ENCODE results near the gene SIRPB2. TPM values are rescaled to one million over a fixed set of nuclear protein-coding genes. Genes with fewer than 3 reads are reported as not detected.

SIRPB2 gene
- total and polyA plus RNA-seq, 12 donors: 0.23 to 7.3 (median 1.2) TPM

DNA sequence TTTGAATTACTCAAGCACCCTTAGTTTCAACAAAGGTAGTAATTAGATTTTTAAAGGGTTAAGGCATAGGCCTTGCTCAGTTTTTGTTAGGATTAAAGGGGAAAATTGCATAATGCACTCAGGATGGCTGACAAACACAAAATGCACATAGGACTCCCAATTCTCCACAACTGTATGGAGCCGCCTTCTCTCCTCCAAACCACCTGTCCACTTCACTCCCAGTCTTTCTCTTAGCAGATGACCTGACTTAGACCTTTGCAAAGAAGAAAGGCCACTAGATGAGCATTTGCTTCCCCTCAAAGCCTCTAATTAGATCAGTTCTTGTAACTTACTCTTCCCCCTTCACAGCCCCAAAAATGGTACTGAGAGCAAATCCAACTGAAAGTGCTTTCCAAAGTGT lies 44.7 kb downstream of the SIRPB2 start:
- Histone ChIP-seq H3K4me3 (no peak overlapping the region), H3K4me1 (peaks cover 0 to 12% (median 0%) of the 10 kb centered on the region in 9 donors)
- WGBS, 2 donors: 98 to 100% methylated on average over 1 of the region's 1 CpG

DNA sequence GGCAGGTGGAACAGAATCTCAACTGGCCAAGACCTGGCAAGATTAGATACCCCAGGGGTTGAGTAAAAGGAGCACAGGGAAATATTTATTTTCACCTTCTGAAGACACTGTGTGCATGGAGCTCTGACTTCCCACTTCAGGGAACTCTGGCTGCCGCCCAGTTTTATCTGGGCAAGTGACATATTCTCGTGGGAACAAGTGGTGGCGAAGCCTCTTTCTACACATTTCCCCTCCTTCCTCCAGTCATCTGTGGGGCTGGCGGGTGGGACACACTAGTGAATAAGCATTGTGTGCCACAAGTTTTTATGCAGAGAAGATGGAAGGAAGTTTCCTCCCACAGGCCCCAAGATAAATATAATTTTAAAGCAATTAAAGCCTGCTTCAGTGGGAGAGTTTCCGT lies 48.1 kb downstream of the SIRPB2 start:
- intact Hi-C loops (cut with DNase I): no loop called here
- TF ChIP-seq, protein P1, sequence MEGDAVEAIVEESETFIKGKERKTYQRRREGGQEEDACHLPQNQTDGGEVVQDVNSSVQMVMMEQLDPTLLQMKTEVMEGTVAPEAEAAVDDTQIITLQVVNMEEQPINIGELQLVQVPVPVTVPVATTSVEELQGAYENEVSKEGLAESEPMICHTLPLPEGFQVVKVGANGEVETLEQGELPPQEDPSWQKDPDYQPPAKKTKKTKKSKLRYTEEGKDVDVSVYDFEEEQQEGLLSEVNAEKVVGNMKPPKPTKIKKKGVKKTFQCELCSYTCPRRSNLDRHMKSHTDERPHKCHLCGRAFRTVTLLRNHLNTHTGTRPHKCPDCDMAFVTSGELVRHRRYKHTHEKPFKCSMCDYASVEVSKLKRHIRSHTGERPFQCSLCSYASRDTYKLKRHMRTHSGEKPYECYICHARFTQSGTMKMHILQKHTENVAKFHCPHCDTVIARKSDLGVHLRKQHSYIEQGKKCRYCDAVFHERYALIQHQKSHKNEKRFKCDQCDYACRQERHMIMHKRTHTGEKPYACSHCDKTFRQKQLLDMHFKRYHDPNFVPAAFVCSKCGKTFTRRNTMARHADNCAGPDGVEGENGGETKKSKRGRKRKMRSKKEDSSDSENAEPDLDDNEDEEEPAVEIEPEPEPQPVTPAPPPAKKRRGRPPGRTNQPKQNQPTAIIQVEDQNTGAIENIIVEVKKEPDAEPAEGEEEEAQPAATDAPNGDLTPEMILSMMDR (IDR thresholded peaks at IDR 0.05): no peak
- peak in 4 of 8 donors; percentile 16 to 66 (median 26) for ATAC-seq
- Histone ChIP-seq H3K4me1 (peaks cover 0 to 12% (median 0%) of the 10 kb centered on the region in 9 donors), H3K27me3 (no peaks in the 10 kb centered on the region), H3K36me3 (peaks cover 0 to 95% (median 56%) of the 10 kb centered on the region in 9 donors), H3K4me3 (no peak overlapping the region), H3K27ac (peak overlapping the region in 2 of 10 donors; percentile 10 to 33), H3K9me3 (no peaks in the 10 kb centered on the region)
- WGBS, 2 donors: 43 to 44% methylated on average over 5 of the region's 5 CpGs
- DNase-seq: no peak

More for the DNA sequence above, 44.7 kb downstream of the SIRPB2 start:
- H3K9me3 ChIP-seq: peaks cover 0 to 13% (median 7%) of the 10 kb centered on the region in 11 donors
- H3K27ac ChIP-seq: no peak overlapping the region
- intact Hi-C loops (cut with DNase I): no loop called here
- TF ChIP-seq, protein P1 (IDR thresholded peaks at IDR 0.05): no peak
- ATAC-seq: no peak
- no peak for DNase-seq
- H3K36me3 ChIP-seq: peaks cover 11 to 100% (median 87%) of the 10 kb centered on the region in 9 donors
- no peaks in the 10 kb centered on the region for H3K27me3 ChIP-seq

DNA sequence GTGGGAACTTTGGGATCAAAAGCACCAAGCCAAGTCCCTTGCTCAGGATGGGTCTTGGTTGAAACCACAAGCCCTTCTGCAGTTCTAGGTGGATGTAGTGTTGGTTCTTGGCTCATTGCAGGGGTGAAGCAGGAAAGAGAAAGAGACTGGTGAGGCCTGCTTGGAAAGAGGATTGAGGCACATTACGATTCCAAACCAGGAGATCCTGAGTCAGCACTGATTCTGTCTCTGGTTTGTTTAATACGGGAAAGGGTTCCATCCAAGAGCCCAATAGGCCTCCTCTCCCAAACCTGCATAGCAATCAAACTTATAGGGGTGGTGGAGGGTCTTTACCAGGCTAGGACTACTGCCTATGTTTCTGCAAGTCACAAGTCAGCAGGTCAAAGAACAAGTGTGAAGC lies 48.9 kb downstream of the SIRPB2 start:
- TF ChIP-seq, protein P1 (IDR thresholded peaks at IDR 0.05): no peak
- peaks cover 0 to 12% (median 0%) of the 10 kb centered on the region in 9 donors for H3K4me1 ChIP-seq
- intact Hi-C loops (cut with DNase I): no loop called here
- no peaks in the 10 kb centered on the region for H3K9me3 ChIP-seq
- H3K4me3 ChIP-seq: no peak overlapping the region
- WGBS, 2 donors: 90 to 94% methylated on average over 2 of the region's 2 CpGs
- H3K27me3 ChIP-seq: no peaks in the 10 kb centered on the region
- DNase-seq (no peak), ATAC-seq (no peak)
- peaks cover 0 to 87% (median 56%) of the 10 kb centered on the region in 9 donors for H3K36me3 ChIP-seq
- no peak overlapping the region for H3K27ac ChIP-seq

DNA sequence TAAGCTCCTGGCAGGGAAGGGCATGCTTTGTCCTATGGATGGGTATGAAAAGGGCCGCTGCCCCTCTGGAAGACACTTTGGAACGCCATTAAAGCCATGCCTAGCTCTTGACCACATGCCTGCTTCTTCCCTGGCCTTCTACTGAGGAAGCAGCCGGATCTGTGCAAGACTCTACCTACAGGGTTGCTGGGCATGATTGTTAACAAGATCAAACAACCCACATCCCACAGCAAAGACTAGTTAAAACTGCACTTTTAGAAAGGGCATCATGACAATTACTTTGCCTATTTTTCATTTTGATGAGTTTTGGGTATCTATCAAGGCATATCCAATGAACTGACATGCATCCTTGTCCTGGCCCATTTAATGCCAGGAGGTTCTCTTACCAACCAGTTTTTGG lies 50.1 kb downstream of the SIRPB2 start:
- intact Hi-C loops (cut with DNase I): loop anchor here in 1 of 10 donors (2.0 kb wide), 1 partner anchor 128 kb away; no protein-coding TSS in a partner anchor
- Histone ChIP-seq H3K9me3 (no peaks in the 10 kb centered on the region), H3K36me3 (peaks cover 0 to 75% (median 45%) of the 10 kb centered on the region in 9 donors), H3K4me1 (peaks cover 0 to 12% (median 0%) of the 10 kb centered on the region in 9 donors), H3K27ac (no peak overlapping the region), H3K27me3 (no peaks in the 10 kb centered on the region), H3K4me3 (no peak overlapping the region)
- WGBS, 2 donors: 81 to 85% methylated on average over 3 of the region's 3 CpGs
- ATAC-seq (no peak), DNase-seq (no peak)
- TF ChIP-seq, protein P1 (IDR thresholded peaks at IDR 0.05): no peak

All from heart right ventricle (tissue), 16 donors.